ENCODE results near the gene CNOT9.

DNA sequence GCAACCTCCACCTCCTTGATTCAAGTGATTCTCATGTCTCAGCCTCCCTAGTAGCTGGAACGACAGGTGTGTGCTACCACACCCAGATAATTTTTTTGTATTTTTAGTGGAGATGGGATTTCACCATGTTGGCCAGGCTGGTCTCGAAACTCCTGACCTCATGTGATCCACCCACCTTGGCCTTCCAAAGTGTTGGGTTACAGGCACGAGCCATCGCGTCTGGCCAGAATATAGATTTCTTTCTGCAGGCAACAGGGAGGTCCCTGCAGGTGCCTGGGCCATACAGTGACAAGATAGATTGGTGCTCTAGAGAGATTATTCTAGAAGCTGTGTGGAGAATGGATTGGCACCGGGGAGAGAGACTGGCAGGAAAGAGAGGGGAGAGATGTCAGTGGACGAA, 52.4 kb downstream of the CNOT9 start:
- TF ChIP-seq, protein P1, sequence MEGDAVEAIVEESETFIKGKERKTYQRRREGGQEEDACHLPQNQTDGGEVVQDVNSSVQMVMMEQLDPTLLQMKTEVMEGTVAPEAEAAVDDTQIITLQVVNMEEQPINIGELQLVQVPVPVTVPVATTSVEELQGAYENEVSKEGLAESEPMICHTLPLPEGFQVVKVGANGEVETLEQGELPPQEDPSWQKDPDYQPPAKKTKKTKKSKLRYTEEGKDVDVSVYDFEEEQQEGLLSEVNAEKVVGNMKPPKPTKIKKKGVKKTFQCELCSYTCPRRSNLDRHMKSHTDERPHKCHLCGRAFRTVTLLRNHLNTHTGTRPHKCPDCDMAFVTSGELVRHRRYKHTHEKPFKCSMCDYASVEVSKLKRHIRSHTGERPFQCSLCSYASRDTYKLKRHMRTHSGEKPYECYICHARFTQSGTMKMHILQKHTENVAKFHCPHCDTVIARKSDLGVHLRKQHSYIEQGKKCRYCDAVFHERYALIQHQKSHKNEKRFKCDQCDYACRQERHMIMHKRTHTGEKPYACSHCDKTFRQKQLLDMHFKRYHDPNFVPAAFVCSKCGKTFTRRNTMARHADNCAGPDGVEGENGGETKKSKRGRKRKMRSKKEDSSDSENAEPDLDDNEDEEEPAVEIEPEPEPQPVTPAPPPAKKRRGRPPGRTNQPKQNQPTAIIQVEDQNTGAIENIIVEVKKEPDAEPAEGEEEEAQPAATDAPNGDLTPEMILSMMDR (IDR thresholded peaks at IDR 0.05), result no peak
- no peak for TF ChIP-seq POLR2A (IDR thresholded peaks at IDR 0.05)
